ENCODE results near the gene HARBI1.

DNA sequence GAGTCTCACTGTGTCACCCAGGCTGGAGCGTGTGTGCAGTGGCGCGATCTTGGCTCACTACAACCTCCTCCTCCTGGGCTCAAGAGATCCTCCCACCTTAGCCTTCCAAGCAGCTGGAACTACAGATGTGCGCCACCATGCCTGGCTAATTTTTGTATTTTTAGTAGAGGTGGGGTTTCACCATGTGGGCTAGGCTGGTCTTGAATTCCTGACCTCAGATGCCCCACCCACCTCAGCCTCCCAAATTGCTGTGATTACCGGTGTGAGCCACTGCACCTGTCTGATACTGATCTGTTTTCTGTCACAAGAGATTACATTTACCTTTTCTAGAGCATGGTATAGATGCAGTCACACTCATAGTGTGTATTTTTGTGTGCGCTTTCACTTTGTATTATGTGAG, 11.9 kb upstream of the HARBI1 start:
- TF ChIP-seq, protein P1, sequence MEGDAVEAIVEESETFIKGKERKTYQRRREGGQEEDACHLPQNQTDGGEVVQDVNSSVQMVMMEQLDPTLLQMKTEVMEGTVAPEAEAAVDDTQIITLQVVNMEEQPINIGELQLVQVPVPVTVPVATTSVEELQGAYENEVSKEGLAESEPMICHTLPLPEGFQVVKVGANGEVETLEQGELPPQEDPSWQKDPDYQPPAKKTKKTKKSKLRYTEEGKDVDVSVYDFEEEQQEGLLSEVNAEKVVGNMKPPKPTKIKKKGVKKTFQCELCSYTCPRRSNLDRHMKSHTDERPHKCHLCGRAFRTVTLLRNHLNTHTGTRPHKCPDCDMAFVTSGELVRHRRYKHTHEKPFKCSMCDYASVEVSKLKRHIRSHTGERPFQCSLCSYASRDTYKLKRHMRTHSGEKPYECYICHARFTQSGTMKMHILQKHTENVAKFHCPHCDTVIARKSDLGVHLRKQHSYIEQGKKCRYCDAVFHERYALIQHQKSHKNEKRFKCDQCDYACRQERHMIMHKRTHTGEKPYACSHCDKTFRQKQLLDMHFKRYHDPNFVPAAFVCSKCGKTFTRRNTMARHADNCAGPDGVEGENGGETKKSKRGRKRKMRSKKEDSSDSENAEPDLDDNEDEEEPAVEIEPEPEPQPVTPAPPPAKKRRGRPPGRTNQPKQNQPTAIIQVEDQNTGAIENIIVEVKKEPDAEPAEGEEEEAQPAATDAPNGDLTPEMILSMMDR (IDR thresholded peaks at IDR 0.05): no peak
- no peak for TF ChIP-seq POLR2A (IDR thresholded peaks at IDR 0.05)

Measured in testis (tissue), 2 donors.